ENCODE measurements around the gene RAB40B.

RAB40B gene

DNA sequence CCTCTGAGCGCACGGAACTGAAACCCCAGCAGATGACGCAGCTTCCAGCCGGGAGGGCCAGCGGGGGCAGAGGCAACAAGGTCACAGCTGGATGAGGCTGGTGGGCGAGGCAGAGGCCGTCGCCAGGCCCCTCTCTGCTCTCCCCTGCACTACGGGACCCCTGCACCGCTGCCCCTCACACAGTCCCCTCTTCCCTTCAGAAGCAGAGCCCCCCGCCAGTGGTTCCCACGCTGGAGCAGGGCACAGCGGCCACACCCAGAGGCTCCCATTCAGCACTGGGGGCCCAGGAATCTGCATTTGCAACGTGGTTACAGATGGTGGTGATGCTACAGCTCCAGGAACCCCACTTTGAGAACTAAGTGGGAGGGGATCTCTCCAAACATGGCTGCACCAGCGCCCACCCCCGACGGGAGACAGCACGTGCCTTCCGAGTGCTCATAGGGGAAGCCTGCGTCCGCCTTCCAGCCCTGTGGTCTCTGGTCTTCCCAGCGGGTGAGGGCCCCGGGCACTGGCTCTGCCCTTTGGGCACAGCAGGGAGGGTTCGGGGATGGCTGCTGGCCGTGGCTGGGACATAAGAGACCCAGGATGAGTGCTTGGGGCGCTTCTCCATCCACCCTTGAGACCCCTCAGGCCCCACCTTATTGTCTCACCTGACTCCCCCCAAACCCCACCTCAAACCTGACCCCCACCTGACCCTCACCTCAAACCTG lies 4.7 kb upstream of the RAB40B start:
- Histone ChIP-seq H2BK12ac (ENCODE audit: low read length in 2 of 2) (no peak overlapping the region), H3K4me3 (ENCODE audit: insufficient read depth in 1 of 2, low read depth in 1 of 2, low read length in 2 of 2) (no peak overlapping the region), H3K4me1 (ENCODE audit: control insufficient read depth, insufficient read depth, low read depth, low read length) (peaks cover 14% of the 10 kb centered on the region), H3K4ac (ENCODE audit: low read depth in 1 of 2, low read length in 2 of 2) (no peak overlapping the region), H2AFZ (ENCODE audit: low read depth, low read length) (no peak overlapping the region), H3K79me1 (replicated peaks; ENCODE audit: low read length, poor library complexity, severe bottlenecking) (no peaks in the 10 kb centered on the region), H4K91ac (ENCODE audit: low read length) (no peak overlapping the region), H3K14ac (ENCODE audit: low read length in 2 of 2) (no peak overlapping the region), H2AK5ac (ENCODE audit: low read length, severe bottlenecking) (no peak overlapping the region), H3K27ac (ENCODE audit: low read length, poor library complexity, severe bottlenecking) (no peak overlapping the region), H3K23ac (ENCODE audit: low read length in 2 of 2) (no peak overlapping the region), H3K18ac (ENCODE audit: low read depth in 1 of 2, low read length in 2 of 2) (no peak overlapping the region), H3K36me3 (ENCODE audit: control insufficient read depth in 1 of 2, insufficient read depth in 2 of 2, low read depth in 1 of 2, low read length in 2 of 2) (no peaks in the 10 kb centered on the region), H4K8ac (ENCODE audit: low read length) (no peak overlapping the region), H2BK120ac (ENCODE audit: low read depth, low read length) (no peak overlapping the region), H2BK5ac (ENCODE audit: low read depth, low read length, poor library complexity, severe bottlenecking) (no peak overlapping the region), H3K9me3 (ENCODE audit: control insufficient read depth, low read length) (no peaks in the 10 kb centered on the region), H3K4me2 (ENCODE audit: low read length, poor library complexity, severe bottlenecking) (no peak overlapping the region), H2BK15ac (ENCODE audit: low read depth, poor library complexity, severe bottlenecking) (no peak overlapping the region), H3K27me3 (ENCODE audit: control insufficient read depth in 1 of 2, insufficient read depth in 1 of 2, low read length in 2 of 2) (peaks cover 0 to 22% of the 10 kb centered on the region in 2 experiments), H3K9ac (ENCODE audit: low read length) (no peak overlapping the region)
- no peak for DNase-seq
- WGBS = 86% methylated on average over 25 of the region's 26 CpGs

DNA sequence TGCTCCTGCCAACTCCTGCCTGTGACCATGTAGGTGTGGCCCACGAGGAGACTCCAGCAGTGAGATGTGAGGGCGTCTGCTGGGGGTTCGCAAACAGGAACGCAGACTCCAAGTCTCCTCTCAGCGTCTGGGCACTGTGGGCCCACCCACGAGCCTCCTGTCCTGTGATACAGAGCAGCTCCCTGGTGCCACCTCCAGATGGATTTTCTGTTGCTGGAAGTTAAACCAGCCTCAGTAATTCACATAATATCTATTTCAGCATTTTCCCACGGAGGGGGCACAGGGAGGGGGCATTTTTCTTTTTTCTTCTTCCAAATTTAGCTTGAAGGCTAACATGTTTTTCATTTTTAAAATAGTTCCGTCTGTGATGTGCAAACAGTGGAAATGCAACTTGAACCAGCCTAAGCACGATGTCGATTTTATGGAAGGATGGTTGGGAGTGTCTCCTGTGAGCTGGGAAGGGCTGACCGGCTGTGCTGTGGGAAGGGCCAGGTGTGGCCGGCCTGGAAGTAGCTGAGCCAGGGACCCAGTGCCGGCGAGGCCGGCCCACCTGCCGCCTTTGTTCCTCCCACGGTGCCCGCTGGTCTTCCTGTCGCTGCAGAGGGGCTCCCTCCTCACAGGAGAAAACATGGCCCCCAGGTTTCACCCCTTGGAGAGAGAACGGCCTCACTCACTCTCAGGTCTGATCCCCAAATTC lies 3.9 kb upstream of the RAB40B start:
- Histone ChIP-seq H2BK5ac (ENCODE audit: low read depth, low read length, poor library complexity, severe bottlenecking) (no peak overlapping the region), H3K4ac (ENCODE audit: low read depth in 1 of 2, low read length in 2 of 2) (no peak overlapping the region), H3K27me3 (ENCODE audit: control insufficient read depth in 1 of 2, insufficient read depth in 1 of 2, low read length in 2 of 2) (peaks cover 2 to 22% of the 10 kb centered on the region in 2 experiments), H4K91ac (ENCODE audit: low read length) (no peak overlapping the region), H2BK15ac (ENCODE audit: low read depth, poor library complexity, severe bottlenecking) (no peak overlapping the region), H2BK12ac (ENCODE audit: low read length in 2 of 2) (no peak overlapping the region), H3K27ac (ENCODE audit: low read length, poor library complexity, severe bottlenecking) (no peak overlapping the region), H3K18ac (ENCODE audit: low read depth in 1 of 2, low read length in 2 of 2) (no peak overlapping the region), H2BK120ac (ENCODE audit: low read depth, low read length) (no peak overlapping the region), H3K9me3 (ENCODE audit: control insufficient read depth, low read length) (no peaks in the 10 kb centered on the region), H3K79me1 (replicated peaks; ENCODE audit: low read length, poor library complexity, severe bottlenecking) (peaks cover 6% of the 10 kb centered on the region), H2AK5ac (ENCODE audit: low read length, severe bottlenecking) (no peak overlapping the region), H3K9ac (ENCODE audit: low read length) (no peak overlapping the region), H3K14ac (ENCODE audit: low read length in 2 of 2) (no peak overlapping the region), H3K4me2 (ENCODE audit: low read length, poor library complexity, severe bottlenecking) (no peak overlapping the region), H3K4me1 (ENCODE audit: control insufficient read depth, insufficient read depth, low read depth, low read length) (peaks cover 16% of the 10 kb centered on the region), H4K8ac (ENCODE audit: low read length) (no peak overlapping the region), H3K23ac (ENCODE audit: low read length in 2 of 2) (no peak overlapping the region), H3K4me3 (ENCODE audit: insufficient read depth in 1 of 2, low read depth in 1 of 2, low read length in 2 of 2) (no peak overlapping the region), H3K36me3 (ENCODE audit: control insufficient read depth in 1 of 2, insufficient read depth in 2 of 2, low read depth in 1 of 2, low read length in 2 of 2) (no peaks in the 10 kb centered on the region), H2AFZ (ENCODE audit: low read depth, low read length) (no peak overlapping the region)
- WGBS = 84% methylated on average over 19 of the region's 20 CpGs
- DNase-seq = no peak

DNA sequence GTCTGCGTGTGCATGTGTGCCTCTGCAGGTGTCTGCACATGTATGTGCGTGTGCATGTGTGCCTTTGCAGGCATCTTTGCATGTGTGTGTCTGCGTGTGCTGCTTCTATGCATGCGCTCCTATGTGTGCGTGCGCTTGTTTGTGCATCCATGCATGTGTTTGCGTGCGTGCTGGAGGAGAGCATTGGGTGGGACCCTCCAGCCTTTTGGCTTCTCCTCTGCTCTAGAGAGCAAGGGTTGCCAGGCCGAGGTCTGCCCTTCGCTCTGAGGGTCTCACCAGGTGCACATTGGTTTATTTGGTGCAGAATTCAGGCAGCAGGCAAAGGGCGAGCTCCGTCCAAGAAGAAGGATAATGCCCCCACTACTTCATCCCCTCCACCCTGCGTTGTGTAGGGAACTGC lies 1.1 kb upstream of the RAB40B start:
- no peak overlapping the region for H2BK15ac ChIP-seq (ENCODE audit: low read depth, poor library complexity, severe bottlenecking)
- H3K4ac ChIP-seq (ENCODE audit: low read depth in 1 of 2, low read length in 2 of 2) = no peak overlapping the region
- no peak overlapping the region for H3K23ac ChIP-seq (ENCODE audit: low read length in 2 of 2)
- H3K36me3 ChIP-seq (ENCODE audit: control insufficient read depth in 1 of 2, insufficient read depth in 2 of 2, low read depth in 1 of 2, low read length in 2 of 2) = peaks cover 0 to 10% of the 10 kb centered on the region in 2 experiments
- peaks cover 15% of the 10 kb centered on the region for H3K79me1 ChIP-seq (replicated peaks; ENCODE audit: low read length, poor library complexity, severe bottlenecking)
- no peak overlapping the region for H3K4me2 ChIP-seq (ENCODE audit: low read length, poor library complexity, severe bottlenecking)
- WGBS = 77% methylated on average over 10 of the region's 13 CpGs
- no peak overlapping the region for H3K27ac ChIP-seq (ENCODE audit: low read length, poor library complexity, severe bottlenecking)
- H2AFZ ChIP-seq (ENCODE audit: low read depth, low read length) = no peak overlapping the region
- H2BK120ac ChIP-seq (ENCODE audit: low read depth, low read length) = no peak overlapping the region
- H3K14ac ChIP-seq (ENCODE audit: low read length in 2 of 2) = no peak overlapping the region
- H3K4me1 ChIP-seq (ENCODE audit: control insufficient read depth, insufficient read depth, low read depth, low read length) = peaks cover 24% of the 10 kb centered on the region
- H4K8ac ChIP-seq (ENCODE audit: low read length) = no peak overlapping the region
- no peak for DNase-seq
- H3K4me3 ChIP-seq (ENCODE audit: insufficient read depth in 1 of 2, low read depth in 1 of 2, low read length in 2 of 2) = peak overlapping the region in 1 of 2 experiments; percentile 85
- H3K9ac ChIP-seq (ENCODE audit: low read length) = no peak overlapping the region
- H2BK5ac ChIP-seq (ENCODE audit: low read depth, low read length, poor library complexity, severe bottlenecking) = no peak overlapping the region
- H3K27me3 ChIP-seq (ENCODE audit: control insufficient read depth in 1 of 2, insufficient read depth in 1 of 2, low read length in 2 of 2) = peaks cover 6 to 11% of the 10 kb centered on the region in 2 experiments
- no peak overlapping the region for H2AK5ac ChIP-seq (ENCODE audit: low read length, severe bottlenecking)
- peak overlapping the region; percentile 1 for H4K91ac ChIP-seq (ENCODE audit: low read length)
- no peak overlapping the region for H2BK12ac ChIP-seq (ENCODE audit: low read length in 2 of 2)
- H3K18ac ChIP-seq (ENCODE audit: low read depth in 1 of 2, low read length in 2 of 2) = no peak overlapping the region
- peaks cover 5% of the 10 kb centered on the region for H3K9me3 ChIP-seq (ENCODE audit: control insufficient read depth, low read length)

DNA sequence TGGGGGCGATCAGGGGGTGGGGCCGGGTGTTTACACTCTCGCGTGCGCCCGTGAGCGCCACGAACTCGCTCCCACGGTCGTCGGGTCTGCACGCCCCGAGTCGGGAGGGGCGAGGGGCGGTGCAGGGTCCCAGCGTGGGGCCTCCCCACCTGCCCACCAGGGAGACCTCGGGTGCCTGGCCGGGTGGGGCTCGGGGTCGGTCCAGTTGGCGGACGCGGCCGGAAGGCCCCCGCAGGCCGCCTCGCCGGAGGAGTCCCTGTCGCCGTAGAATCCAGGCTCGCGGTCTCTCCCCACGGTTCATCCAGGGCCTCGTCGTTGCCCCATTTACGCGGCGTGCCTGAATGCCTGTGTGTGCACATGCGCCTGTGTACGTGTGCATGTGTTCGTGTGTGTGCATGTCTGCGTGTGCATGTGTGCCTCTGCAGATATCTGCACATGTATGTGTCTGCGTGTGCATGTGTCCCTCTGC lies 510 bp upstream of the RAB40B start:
- Histone ChIP-seq H3K9ac (ENCODE audit: low read length) (peak overlapping the region; percentile 64), H2AK5ac (ENCODE audit: low read length, severe bottlenecking) (no peak overlapping the region), H2BK15ac (ENCODE audit: low read depth, poor library complexity, severe bottlenecking) (no peak overlapping the region), H2BK5ac (ENCODE audit: low read depth, low read length, poor library complexity, severe bottlenecking) (no peak overlapping the region), H3K23ac (ENCODE audit: low read length in 2 of 2) (peak overlapping the region in 1 of 2 experiments; percentile 5), H3K14ac (ENCODE audit: low read length in 2 of 2) (peak overlapping the region in 1 of 2 experiments; percentile 45), H3K4me1 (ENCODE audit: control insufficient read depth, insufficient read depth, low read depth, low read length) (peaks cover 24% of the 10 kb centered on the region), H3K4me2 (ENCODE audit: low read length, poor library complexity, severe bottlenecking) (peak overlapping the region; percentile 68), H2BK120ac (ENCODE audit: low read depth, low read length) (no peak overlapping the region), H3K4ac (ENCODE audit: low read depth in 1 of 2, low read length in 2 of 2) (no peak overlapping the region), H3K36me3 (ENCODE audit: control insufficient read depth in 1 of 2, insufficient read depth in 2 of 2, low read depth in 1 of 2, low read length in 2 of 2) (peaks cover 0 to 10% of the 10 kb centered on the region in 2 experiments), H4K91ac (ENCODE audit: low read length) (peak overlapping the region; percentile 1), H3K4me3 (ENCODE audit: insufficient read depth in 1 of 2, low read depth in 1 of 2, low read length in 2 of 2) (peak overlapping the region; percentile 71 to 85), H4K8ac (ENCODE audit: low read length) (no peak overlapping the region), H3K9me3 (ENCODE audit: control insufficient read depth, low read length) (peaks cover 10% of the 10 kb centered on the region), H3K18ac (ENCODE audit: low read depth in 1 of 2, low read length in 2 of 2) (peak overlapping the region; percentile 8 to 44), H2BK12ac (ENCODE audit: low read length in 2 of 2) (no peak overlapping the region), H3K79me1 (replicated peaks; ENCODE audit: low read length, poor library complexity, severe bottlenecking) (peaks cover 15% of the 10 kb centered on the region), H3K27ac (ENCODE audit: low read length, poor library complexity, severe bottlenecking) (no peak overlapping the region), H2AFZ (ENCODE audit: low read depth, low read length) (peak overlapping the region; percentile 92), H3K27me3 (ENCODE audit: control insufficient read depth in 1 of 2, insufficient read depth in 1 of 2, low read length in 2 of 2) (peaks cover 6 to 7% of the 10 kb centered on the region in 2 experiments)
- no peak for DNase-seq
- WGBS = 15% methylated on average over 44 of the region's 45 CpGs

Data from mesenchymal stem cell (in vitro differentiated cells and primary cell).